Transverse colon (tissue), 4 donors: ENCODE measurements around the gene IGF1. TPM values are rescaled to one million over a fixed set of nuclear protein-coding genes. Genes with fewer than 3 reads are reported as not detected.

Experiments used
- DNase-seq: peaks from one replicate; pipeline ENCODE4 v3.0.0-alpha.2; 2019
- H3K27ac ChIP-seq, 4 donors: fragments of 200-600 bp; sonication (generic); 2 replicates each; pipeline ENCODE4 v1.5.1; 2016 to 2018; ENCODE audit warnings: inconsistent platforms in 4 of 4
- H3K27me3 ChIP-seq: fragments of 200-600 bp; sonication (generic); 2 replicates; pipeline ENCODE4 v1.5.1; 2017; ENCODE audit warnings: inconsistent platforms
- H3K36me3 ChIP-seq, 4 donors: fragments of 200-600 bp; sonication (generic); 2 replicates each; pipeline ENCODE4 v1.5.1; 2017 to 2019; ENCODE audit warnings: inconsistent platforms in 4 of 4
- H3K4me1 ChIP-seq, 4 donors: fragments of 200-600 bp; sonication (generic); 2 replicates each; pipeline ENCODE4 v1.5.1; 2017 to 2020; ENCODE audit warnings: inconsistent platforms in 4 of 4
- H3K4me3 ChIP-seq, 4 donors: fragments of 200-600 bp; sonication (generic); 1 replicate in 1 of 4; 2 replicates in 3 of 4; pipeline versions ENCODE4 v1.5.1 to v1.6.1; 2017 to 2019; ENCODE audit warnings: inconsistent platforms in 4 of 4
- H3K9me3 ChIP-seq, 2 donors: fragments of 200-600 bp; sonication (generic); 2 replicates each; pipeline ENCODE4 v1.5.1; 2017 to 2019; ENCODE audit warnings: inconsistent platforms in 2 of 2
- EP300 ChIP-seq: sonication (generic); formaldehyde crosslinking; IDR thresholded peaks from one replicate; pipeline ENCODE4 v1.6.1; 2017; ENCODE audit warnings: antibody characterized with exemption, low read depth
- POLR2A ChIP-seq: fragments of 450-650 bp; IDR thresholded peaks from one replicate; pipeline ENCODE4 v1.6.1; 2016; ENCODE audit warnings: antibody characterized with exemption, mild to moderate bottlenecking, moderate library complexity
- POLR2AphosphoS5 ChIP-seq, 3 donors: sonication (generic); formaldehyde crosslinking; IDR thresholded peaks; one replicate each; pipeline ENCODE4 v1.6.1; 2016; ENCODE audit warnings: antibody characterized with exemption in 3 of 3
- WGBS, 2 donors: methylation state at CpG; one replicate each; pipeline ENCODE4 v1.1.5; 2018; ENCODE audit warnings: low coverage in 1 of 2; 5-methylcytosine and 5-hydroxymethylcytosine counted together
- in situ Hi-C, 4 donors: fragments of 200-750 bp; cut with MboI; loops; one replicate each; pipeline versions ENCODE4 v1.15.0 to v1.15.1; 2017; ENCODE audit warnings: low sequenced_read_pairs in 3 of 4, low pct_ligation_motif_present in 1 of 4, low pct_unique_long_range_greater_than_20kb in 1 of 4
- intact Hi-C: fragments of 100-400 bp; cut with DNase I; formaldehyde crosslinking; loops from one replicate; pipeline ENCODE4 v1.15.1; 2023; ENCODE audit warnings: low total_unique reads
- total RNA-seq, 4 donors: library from RNA; depleted of rRNA; stranded (reverse); fragments of >200 nt; gene quantifications; one replicate each; pipeline ENCODE4 v1.1.0, GENCODE V29; 2016
- TF ChIP-seq, protein P1 (sequence below), 5 experiments: fragments of 200-600 bp in 3 of 5; fragments of 450-650 bp in 2 of 5; sonication (generic) in 3 of 5; IDR thresholded peaks; 1 replicate in 2 of 5; 2 replicates in 3 of 5; pipeline ENCODE4 v1.5.1; 2016 to 2017; ENCODE audit warnings: antibody characterized with exemption in 5 of 5, inconsistent platforms in 3 of 5, mild to moderate bottlenecking in 2 of 5, moderate library complexity in 1 of 5

Gene IGF1
- total RNA-seq, 4 donors from 2014 or later, result 2.2 to 15.5 (median 5.4) TPM

DNA sequence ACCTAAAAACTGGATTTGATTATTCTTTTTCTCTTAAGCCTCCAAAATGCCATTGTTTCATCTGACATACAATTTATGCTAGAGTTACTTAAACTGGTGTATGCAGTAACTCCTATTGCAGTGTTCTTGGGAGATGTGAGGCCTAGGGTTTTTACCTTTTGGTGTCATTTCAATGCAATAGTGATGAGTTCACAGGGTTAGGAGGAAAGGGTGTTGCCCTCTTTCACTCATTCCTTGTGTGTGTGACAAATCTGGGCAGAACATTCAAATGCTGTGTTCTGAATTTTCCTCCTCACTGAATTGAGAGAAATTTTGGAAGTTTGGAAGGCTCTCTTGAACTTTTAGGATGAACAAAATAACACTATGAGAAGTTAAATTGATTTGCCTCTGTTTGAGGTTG is 69.9 kb downstream of the IGF1 start:
- Histone ChIP-seq H3K4me3 (no peak overlapping the region), H3K36me3 (no peaks in the 10 kb centered on the region), H3K27me3 (no peaks in the 10 kb centered on the region), H3K9me3 (no peaks in the 10 kb centered on the region), H3K4me1 (no peaks in the 10 kb centered on the region), H3K27ac (no peak overlapping the region)
- no peak for DNase-seq
- in situ Hi-C loops, result no loop called here
- intact Hi-C loops, result no loop called here
- TF ChIP-seq POLR2A (no peak), EP300 (no peak), POLR2AphosphoS5 (IDR thresholded peaks at IDR 0.05) (no peak)

DNA sequence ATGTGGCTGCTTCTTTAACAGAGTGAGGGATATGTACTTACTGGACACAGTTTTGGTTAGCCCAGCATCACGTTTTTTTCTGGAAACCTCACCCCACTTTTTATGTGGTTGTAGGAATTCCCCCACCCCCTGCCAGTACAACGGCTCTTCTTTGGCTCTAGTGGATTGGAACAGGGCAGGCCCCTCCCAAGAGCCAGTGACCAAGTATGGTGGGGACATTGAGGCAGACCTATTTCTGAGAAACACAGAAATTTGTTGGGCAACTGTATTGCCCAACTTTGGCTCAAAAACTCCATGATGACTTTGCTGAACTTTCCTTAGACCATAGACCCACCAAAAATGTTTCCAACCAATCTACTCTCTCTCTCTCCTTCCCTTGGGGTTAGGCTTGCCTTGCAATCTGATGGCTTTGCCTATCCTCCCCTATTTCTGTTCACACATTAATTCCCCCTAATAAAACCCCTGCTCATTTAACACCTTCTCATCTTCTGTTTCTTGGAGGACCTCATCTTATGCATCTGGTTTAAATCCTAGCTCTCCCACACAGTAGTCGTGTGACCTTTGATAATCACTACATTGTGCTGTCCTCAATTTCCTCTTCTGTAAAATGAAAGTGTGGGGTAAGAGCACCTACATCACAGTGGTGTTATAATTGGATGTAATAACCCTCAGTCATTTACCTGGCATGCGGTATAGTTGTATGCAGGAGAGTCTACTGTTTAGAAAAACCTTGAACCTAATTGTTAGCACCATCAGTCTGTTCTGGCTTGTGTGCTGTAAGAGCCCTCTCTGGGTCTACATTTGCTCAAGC is 71.7 kb downstream of the IGF1 start:
- intact Hi-C loops, result no loop called here
- no peak overlapping the region for H3K4me3 ChIP-seq

DNA sequence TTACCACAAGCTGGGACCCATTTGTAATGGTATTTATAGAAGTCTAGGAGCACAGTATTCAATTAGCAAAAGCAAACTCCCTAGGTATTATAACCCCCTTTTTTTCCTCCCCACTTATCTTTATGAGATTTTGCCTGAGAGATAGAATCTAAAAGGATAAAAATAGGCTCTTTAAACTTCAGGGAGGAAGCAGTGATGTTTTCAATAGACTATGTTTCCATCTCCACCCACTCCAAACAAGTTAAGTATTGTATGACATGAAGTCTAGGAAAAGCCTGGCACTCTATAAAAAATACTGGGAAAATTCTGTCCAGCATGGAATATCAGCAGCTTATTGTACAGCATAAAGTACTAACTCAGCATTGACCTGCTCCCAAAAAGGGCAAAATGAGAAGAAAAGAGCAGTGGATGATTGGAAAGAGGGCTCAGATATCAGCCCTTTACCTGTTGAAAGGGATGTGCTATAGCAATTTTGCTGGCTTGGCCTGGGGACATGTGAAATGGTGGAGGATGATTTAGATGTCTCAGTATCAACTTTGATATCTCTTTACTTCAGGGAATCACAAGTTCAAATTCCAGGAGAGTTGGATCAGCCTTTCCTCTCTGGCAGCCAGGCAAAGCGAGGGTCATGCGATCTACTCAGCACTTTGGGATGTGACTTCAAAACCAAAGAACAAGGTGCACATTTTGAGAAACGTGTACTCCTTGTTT is 72.4 kb downstream of the IGF1 start:
- in situ Hi-C loops, result no loop called here
- Histone ChIP-seq H3K27me3 (no peaks in the 10 kb centered on the region), H3K9me3 (no peaks in the 10 kb centered on the region), H3K4me1 (no peaks in the 10 kb centered on the region), H3K27ac (no peak overlapping the region), H3K4me3 (no peak overlapping the region), H3K36me3 (no peaks in the 10 kb centered on the region)
- DNase-seq, result no peak
- intact Hi-C loops, result no loop called here
- 54 to 81% methylated on average over 3 of the region's 3 CpGs for WGBS, 2 donors
- TF ChIP-seq EP300 (no peak), POLR2AphosphoS5 (IDR thresholded peaks at IDR 0.05) (no peak), POLR2A (no peak)
- TF ChIP-seq, protein P1, sequence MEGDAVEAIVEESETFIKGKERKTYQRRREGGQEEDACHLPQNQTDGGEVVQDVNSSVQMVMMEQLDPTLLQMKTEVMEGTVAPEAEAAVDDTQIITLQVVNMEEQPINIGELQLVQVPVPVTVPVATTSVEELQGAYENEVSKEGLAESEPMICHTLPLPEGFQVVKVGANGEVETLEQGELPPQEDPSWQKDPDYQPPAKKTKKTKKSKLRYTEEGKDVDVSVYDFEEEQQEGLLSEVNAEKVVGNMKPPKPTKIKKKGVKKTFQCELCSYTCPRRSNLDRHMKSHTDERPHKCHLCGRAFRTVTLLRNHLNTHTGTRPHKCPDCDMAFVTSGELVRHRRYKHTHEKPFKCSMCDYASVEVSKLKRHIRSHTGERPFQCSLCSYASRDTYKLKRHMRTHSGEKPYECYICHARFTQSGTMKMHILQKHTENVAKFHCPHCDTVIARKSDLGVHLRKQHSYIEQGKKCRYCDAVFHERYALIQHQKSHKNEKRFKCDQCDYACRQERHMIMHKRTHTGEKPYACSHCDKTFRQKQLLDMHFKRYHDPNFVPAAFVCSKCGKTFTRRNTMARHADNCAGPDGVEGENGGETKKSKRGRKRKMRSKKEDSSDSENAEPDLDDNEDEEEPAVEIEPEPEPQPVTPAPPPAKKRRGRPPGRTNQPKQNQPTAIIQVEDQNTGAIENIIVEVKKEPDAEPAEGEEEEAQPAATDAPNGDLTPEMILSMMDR (IDR thresholded peaks at IDR 0.05), result no peak

More for the DNA sequence above, 71.7 kb downstream of the IGF1 start:
- no peak overlapping the region for H3K27ac ChIP-seq
- WGBS, 2 donors, result 66% methylated on average over 4 of the region's 4 CpGs; no CpG with 5 or more reads in 1 of the 2 donors
- in situ Hi-C loops, result no loop called here
- H3K27me3 ChIP-seq, result no peaks in the 10 kb centered on the region
- H3K9me3 ChIP-seq, result no peaks in the 10 kb centered on the region
- no peak for DNase-seq
- H3K4me1 ChIP-seq, result no peaks in the 10 kb centered on the region
- no peaks in the 10 kb centered on the region for H3K36me3 ChIP-seq
- TF ChIP-seq POLR2A (no peak), EP300 (no peak), POLR2AphosphoS5 (IDR thresholded peaks at IDR 0.05) (no peak)
- TF ChIP-seq, protein P1 (IDR thresholded peaks at IDR 0.05), result no peak

DNA sequence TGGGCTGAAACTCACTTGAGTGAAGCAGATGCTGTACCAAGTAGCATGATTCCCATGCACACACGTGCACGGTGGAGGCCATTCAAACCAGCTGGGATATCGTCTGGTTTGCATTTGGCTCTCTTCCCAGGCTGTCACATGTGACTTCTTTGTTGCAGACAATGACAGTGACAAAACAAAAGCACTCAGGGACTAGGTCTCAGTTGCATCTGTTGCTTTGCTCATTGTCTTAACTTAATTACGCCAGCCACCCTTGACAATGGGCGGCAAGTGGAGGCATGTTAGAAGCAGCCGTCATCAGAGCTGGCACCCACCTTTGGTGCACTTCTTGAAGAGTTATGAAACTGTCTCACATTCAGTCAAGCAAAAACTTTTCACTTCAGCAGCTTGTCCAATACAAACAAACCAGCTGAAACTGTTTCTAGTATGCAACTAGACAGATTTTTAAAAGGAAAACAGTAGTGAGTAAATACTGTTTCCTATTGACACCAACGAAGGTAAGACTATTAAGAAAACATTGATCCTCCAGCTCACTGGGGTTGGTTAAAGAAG is 74.3 kb downstream of the IGF1 start:
- Histone ChIP-seq H3K36me3 (no peaks in the 10 kb centered on the region), H3K4me1 (no peaks in the 10 kb centered on the region), H3K27ac (no peak overlapping the region), H3K9me3 (no peaks in the 10 kb centered on the region), H3K27me3 (no peaks in the 10 kb centered on the region), H3K4me3 (no peak overlapping the region)
- 32% methylated on average over 7 of the region's 7 CpGs; no CpG with 5 or more reads in 1 of the 2 donors for WGBS, 2 donors
- DNase-seq, result peak; percentile 17
- in situ Hi-C loops, result no loop called here
- TF ChIP-seq POLR2A (no peak), POLR2AphosphoS5 (IDR thresholded peaks at IDR 0.05) (no peak), EP300 (no peak)
- TF ChIP-seq, protein P1 (IDR thresholded peaks at IDR 0.05), result no peak
- intact Hi-C loops, result no loop called here
